Fibroblast of mammary gland (primary cell): ENCODE measurements around the gene FBXW5.

Source experiments
- DNase-seq: peaks from one replicate; pipeline ENCODE4 v3.0.0-alpha.2; 2010; ENCODE audit warnings: low read depth
- H3K4me3 ChIP-seq: 2 replicates; pipeline ENCODE4 v1.5.1; 2011; ENCODE audit warnings: low read depth, mild to moderate bottlenecking, low read length, moderate library complexity; ENCODE audit not compliant: control insufficient read depth
- TF ChIP-seq, protein P1 (sequence below): conservative IDR thresholded peaks from 2 replicates; pipeline ENCODE4 v1.5.1; 2011; ENCODE audit warnings: low read depth, low read length, inconsistent platforms; ENCODE audit not compliant: control insufficient read depth, insufficient read depth

Gene FBXW5

DNA sequence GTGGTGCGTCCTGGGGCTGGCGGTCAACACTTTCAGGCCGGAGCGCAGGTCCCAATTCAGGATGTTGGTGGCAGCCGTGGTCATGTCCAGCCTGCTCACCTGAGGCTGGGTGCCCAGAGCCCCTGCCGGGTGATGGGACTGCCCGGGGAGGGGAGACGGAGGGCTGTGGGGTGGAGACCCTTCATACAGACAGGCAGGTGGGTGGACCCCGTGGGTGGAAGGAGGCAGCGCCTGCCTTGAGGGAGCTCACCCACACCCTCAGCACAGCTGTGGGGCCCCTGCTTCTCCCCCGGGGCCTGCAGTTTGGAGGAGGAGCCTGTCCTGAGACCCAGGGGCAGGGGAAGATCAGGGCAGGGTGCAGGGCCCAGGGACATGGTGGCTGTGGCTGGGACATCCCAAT, 25.8 kb upstream of the FBXW5 start:
- DNase-seq: no peak
- no peak overlapping the region for H3K4me3 ChIP-seq

DNA sequence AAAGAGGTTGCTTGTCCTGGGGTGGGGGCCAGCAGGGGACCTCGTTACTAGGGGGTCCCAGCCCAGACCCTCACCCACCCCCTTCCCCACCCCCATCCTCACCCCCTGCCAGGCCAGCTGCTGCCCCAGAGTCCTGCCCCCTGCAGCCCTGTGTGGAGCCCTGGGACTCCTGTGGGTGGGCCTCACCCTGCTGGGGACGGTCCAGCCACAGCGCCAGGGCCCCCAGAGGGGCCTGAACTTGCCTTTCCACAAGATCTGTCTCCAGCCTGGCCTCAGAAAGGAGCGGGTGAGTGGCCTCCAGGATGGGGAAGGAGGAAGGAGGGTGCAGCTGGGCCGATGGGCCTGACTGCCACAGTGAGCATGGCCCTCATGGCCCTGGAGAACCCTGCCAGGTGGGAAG, 25.2 kb upstream of the FBXW5 start:
- no peak overlapping the region for H3K4me3 ChIP-seq
- DNase-seq: no peak
- TF ChIP-seq, protein P1, sequence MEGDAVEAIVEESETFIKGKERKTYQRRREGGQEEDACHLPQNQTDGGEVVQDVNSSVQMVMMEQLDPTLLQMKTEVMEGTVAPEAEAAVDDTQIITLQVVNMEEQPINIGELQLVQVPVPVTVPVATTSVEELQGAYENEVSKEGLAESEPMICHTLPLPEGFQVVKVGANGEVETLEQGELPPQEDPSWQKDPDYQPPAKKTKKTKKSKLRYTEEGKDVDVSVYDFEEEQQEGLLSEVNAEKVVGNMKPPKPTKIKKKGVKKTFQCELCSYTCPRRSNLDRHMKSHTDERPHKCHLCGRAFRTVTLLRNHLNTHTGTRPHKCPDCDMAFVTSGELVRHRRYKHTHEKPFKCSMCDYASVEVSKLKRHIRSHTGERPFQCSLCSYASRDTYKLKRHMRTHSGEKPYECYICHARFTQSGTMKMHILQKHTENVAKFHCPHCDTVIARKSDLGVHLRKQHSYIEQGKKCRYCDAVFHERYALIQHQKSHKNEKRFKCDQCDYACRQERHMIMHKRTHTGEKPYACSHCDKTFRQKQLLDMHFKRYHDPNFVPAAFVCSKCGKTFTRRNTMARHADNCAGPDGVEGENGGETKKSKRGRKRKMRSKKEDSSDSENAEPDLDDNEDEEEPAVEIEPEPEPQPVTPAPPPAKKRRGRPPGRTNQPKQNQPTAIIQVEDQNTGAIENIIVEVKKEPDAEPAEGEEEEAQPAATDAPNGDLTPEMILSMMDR: no peak

More for the DNA sequence above, 25.8 kb upstream of the FBXW5 start:
- TF ChIP-seq, protein P1: no peak

DNA sequence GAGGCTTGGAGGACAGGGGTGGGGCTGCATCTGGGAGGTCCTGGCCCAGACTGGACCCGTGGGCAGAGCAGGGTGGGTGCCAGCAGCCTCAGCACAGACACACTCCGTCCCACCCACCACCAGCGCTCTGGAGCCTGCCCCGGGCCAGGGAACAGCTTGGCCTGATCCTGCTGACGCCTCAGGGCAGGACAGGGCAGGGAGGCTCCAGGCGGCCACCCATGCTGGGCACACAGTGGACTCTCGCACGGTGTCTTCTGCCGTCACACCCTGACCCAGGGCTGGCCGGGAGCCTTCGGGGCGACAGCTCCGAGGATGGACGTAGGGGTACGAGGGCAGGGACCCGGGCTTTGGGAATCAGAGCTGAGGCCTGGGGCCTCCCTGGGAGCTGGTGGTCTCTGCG, 24.6 kb upstream of the FBXW5 start:
- DNase-seq: no peak
- TF ChIP-seq, protein P1: no peak
- H3K4me3 ChIP-seq: no peak overlapping the region

DNA sequence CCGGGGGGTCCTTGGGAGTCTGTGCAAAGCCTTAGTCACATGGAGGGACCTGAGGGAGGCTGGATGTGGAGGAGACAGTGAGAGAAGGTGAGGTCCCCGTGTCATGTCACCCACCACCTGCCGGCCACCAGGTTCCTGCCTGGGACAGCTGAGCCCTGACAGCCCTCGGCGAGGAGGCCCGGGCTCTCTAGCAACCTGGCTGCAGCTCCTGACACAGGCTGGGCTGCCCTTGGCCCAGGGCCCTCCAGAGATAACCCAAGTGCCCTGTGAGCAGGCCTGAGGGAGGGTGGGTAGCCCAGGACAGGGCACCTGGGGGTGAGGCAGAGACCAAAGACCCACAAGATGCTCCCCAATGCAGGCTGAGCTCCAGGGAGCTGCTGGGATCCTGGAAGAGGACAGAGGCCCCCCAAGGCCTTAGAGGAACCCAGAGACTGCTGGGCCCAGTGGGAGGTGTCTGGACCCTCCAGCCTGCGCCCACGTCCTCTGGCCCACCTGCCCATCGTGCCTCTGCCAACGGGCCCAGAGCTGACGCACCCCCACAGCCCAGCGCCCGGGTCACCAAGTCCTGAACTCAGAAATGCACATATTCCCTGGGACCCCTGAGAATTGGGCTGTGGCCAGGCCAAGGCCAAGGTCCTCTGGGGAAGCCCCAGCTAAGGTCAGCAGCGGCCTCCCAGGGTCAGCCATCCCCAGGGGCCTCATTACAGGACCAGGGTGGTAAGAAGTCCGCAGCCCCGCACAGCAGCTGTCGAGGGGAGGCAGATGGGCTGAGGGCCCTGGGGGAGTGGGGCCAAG, 24.0 kb upstream of the FBXW5 start:
- no peak overlapping the region for H3K4me3 ChIP-seq
- TF ChIP-seq, protein P1: no peak
- no peak for DNase-seq

DNA sequence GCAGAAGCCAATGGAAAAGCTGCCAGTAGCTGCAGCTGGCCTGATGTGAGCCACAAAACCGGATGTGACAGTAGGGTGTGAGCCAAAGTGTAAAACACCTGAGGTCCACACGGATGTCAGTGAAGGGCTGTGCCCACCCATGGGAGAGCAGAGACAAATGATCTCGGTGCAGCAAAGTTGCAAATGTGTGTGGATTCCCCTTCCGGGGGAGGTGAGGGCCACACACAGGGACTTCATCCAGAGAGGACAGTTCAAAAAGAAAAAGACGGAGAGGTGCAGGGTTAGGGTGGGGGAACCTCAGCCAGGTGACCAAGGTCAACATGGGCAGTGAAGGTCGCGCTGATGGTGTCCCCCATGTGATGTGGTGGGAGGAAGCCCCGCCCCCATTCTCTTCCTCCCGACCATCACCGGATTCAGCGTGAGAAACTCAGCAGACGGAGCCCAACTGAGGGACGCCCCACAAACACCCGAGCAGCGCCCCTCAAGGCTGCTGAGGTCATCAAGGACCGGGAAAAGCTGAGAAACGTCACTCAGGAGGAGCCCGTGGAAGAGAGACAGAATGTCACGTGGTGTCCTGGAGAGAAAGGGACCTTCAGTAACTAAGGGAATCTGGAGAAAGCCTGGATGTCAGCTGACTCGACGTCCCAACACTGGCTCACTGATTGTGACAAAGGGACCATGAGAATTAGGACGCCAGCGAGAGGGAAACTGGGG, 21.4 kb upstream of the FBXW5 start:
- TF ChIP-seq, protein P1: no peak
- DNase-seq: no peak
- H3K4me3 ChIP-seq: no peak overlapping the region

DNA sequence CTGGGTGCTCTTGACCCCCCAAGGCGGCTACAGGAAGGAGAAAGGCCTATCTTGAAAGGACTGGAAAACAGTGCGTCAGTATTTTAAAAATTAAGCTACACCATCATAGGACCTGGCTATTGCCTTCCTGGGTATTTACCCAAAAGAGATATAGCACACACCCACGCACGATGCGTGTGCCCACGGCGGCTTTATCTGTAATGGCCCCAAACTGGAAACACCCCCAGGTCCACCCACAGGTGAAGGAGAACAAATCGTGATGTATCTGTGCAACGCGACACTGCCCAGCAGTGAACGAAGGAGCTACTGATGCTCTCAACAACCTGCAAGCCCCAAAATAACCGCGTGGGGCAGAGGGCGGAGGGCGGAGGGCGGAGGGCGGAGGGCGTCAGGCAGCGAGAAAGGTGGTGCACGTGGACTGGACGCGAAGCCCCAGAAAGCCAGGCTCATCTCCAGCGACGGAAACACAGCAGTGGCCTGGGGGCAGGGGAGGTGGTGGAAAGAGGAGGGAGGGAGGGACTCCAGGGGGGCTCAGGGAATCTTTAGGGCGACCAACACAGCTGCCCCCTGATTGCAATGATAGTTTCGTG, 20.4 kb upstream of the FBXW5 start:
- no peak overlapping the region for H3K4me3 ChIP-seq
- TF ChIP-seq, protein P1: no peak
- DNase-seq: no peak
